Fibroblast of skin of right biceps (primary cell): ENCODE data around the gene SLC25A51.

ENCODE experiments used
- DNase-seq: peaks from one replicate; pipeline ENCODE4 v3.0.0-alpha.2; 2013

SLC25A51 gene

DNA sequence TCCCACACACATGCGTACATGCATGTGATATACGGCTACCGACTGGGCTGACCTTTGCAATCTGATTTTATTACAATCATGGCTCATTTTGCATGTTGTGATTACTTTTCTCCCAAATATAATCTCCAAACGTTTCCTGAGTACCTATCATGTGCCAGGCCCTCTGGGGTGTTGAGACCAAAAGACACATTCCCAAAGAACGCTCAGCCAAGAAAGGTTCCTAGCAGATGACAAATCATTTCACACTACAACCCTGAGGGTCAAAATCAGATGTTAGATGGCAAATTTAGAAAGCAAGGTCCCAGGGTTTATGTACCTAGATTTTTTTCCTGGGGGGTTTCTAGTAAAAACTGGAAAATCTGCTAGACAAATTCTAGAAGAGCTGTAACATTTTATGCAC, 32.4 kb upstream of the SLC25A51 start:
- no peak for DNase-seq

DNA sequence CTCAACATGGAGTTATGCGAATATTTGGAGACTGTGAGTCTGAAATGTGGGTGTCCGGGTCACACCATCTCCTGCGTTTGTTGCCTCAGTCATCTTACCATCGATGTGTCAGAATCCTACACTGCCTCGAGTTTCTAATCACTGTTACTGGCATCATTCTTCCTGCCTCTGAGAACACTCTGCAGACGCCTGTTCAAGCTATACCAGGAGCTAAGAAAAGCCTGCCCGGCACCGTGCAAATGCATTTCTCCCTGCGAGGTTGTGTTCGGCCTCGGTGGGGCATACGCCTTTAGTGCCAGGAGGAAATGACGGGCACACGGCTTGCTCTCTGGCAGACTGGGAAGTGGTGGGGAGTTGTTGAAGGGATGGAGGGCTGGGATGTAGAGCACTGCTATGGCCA, 31.2 kb upstream of the SLC25A51 start:
- DNase-seq = peak; percentile 56

DNA sequence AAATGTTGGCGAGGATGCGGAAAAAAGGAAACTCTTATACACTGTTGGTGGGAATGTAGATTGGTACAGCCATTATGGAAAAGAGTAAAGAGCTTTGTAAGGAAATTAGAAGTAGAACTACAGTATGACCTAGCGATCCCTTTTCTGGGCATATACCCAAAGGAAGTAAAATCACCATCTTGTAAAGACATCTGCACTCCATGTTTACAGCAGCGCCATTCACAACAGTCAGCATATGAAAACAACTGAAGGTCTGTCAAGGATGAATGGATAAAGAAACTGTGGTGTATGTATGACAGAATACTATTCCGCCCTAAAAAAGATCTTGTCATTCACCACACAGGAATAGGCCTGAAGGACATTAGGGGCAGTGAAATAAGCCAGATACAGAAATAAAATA, 27.7 kb upstream of the SLC25A51 start:
- DNase-seq = no peak

DNA sequence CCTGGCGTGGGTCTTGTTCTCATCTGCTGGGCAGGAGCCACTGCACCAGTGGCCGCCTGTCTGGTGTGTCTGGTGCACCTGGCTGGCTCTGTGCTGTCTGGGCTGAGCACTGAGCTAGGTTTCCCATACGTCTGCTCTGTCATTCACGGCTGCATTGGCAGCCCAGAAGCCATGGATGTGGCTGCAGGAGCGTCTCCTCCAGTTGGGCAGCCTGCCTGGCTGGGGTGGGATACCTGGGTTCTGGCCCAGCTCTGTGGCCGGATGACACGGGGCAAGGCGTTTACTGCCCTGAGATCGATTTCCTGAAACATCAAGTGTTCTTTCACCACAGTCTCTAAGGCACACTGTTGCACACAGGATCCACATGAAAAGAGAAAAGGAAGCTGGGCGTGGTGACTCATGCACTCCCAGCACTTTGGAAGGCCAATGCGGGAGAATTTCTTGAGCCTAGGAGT, 25.5 kb upstream of the SLC25A51 start:
- peak; percentile 76 for DNase-seq

DNA sequence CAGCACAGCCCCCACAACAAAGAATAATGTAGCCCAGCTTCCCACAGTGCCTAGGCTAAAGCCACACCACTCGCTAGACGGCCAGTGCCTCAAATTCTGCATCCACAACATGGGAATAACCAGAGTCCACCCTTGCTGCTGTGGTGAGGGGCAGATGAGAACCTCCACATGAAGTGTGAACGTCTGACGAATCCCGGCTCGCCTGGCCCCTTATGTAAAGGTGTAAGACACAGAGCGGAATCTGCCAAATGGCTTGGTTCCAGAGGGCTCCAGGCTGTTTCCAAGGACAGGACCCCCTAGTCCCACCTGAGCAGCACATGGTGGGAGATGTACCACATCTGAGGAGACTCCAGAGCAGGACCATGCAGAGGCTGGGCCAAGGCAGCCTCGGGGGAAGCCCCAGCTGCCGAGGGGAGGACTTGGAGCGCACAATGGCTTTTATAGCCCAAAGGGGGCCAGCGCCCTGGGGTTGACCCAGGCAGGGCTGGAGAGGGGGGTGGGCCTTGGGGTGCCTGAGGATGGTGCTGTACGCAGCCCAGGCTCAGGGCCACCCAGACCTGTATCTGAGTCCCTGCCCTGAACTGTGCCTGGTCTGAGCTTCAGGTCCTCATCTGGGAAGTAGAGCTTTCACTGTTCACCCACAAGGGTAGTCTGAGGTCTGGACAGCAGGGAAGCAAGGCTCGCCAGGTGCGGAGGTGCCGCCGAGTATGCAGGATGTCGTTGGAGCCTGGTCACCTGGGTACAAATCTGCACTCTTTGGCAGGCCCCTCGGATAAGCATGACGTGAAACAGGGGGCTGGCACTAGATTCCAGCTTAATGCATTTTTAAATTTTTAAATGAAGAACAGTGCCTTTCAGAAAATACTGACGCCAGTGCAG, 24.9 kb upstream of the SLC25A51 start:
- DNase-seq = no peak

DNA sequence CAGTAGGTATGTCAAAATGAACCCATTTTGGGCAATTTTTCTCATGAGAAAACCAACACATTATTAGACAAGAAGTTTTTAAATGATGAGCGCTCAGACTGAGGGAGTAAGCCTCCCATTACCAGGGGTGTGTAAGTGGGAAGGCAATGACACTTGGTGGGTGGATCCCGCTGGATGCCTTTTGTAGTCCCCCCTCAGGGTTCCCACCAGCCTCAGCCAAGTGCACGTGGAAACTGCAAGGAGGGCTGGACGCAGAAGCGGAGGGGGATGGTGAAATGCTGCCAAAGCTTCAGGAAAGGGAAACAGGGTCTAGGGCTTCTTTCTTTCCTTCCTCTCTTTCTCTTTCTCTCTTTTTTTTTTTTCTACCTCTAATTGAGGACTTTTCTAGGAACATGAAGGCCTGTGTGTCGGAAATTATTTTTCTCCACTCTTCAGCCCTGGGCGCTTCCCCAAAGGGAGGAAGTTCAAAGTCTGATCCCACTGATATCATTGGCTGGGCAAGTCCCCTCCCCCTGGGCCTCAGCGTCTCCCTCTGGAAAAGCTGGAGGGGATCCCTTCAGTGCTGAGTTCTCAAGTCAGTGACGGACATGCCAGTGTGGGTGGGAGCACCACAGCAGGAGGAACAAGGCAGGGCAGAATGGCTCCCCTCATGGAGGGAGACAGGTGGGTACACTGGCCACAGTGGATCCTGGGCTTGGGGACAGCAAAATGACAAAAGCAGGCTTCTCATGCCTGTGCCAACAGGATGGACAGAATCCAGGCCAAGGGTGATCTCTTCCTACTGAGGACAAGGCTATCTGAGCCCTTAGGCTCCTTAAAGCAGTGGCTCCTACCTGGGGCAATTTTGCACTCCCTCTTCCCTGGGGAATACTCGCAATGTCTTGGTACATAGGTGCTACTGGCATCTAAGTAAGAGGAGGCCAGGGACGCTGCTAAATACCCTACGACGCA, 23.9 kb upstream of the SLC25A51 start:
- DNase-seq = no peak

DNA sequence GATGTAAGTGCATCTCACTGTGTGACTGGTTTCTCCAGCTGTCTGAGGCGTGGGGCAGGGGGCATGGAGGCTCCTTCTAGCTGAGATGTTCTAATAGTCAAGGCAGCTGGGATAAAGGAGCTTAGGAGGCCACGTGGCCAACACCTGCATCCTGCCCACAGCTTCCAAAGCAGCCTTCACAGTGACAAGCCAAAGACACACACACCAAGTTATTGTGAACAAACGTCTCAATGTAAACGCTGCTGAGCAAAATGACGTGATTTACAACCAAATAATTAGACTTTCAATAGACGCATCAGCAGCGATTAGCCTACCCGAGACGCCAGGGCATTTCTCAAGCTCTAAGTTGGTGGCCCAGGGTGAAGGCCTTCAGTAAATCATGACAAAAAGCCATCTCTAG, 23.2 kb upstream of the SLC25A51 start:
- no peak for DNase-seq

DNA sequence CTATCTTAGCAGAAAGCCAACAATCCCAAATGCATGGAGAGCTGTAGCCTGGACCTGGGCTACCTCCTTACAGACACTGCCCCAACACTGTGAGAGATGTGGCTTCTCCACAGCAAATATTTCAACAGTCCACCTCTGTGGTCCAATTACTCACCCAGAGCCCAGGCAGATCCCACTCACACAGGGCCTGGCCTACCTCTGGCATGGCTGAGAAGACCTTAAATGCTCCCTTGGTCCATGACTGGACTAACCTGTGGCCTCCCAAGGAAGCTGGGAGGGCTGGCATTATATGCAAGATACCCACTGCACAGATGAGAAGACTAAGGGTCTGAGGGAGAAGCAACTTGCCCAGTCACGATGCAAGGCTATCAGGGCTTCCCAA, 22.8 kb upstream of the SLC25A51 start:
- no peak for DNase-seq

DNA sequence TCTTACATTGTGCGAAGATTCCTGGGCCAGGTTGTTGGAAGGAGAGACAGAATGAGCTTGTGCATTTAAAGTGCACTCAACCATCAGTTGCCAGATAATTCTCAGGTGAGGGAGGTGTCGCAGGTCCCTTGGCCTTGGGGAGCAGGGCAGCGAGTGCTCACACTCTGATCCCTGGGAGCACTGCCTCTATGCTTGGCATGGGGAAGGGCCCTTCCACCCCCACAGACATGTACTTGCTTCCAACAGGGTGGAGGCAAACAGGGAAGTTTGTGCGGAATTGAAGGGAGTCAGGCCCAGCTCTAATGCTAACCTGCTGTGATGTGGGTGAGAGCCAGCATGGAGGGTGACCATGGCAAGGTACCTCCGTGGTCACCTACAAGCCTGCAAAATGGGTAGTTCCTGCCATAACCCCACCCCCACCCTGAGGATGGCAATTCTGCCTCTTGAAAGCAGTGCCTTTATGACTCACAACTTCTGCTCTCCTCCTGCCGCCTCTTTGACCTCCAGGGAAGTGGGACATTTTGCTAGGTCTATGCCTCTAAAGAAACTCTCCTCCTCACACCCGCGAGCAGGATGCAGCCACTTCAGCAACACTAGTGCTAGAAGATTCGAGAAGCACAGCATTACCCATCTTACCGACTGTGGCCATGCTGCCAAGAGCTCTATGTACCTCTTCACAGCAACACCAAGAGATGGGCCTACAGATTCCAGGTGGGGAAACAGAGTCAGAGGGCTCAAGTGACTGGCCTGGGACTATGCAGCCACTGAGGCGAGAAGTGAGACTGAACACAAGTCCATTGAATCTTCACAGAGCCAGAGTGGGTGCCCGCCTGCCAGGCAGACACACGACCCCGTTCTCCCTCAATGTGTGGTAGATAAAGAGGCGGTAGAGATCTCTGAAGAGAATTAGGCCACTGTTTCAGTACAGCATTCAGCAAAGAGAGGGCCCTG, 22.1 kb upstream of the SLC25A51 start:
- peak; percentile 38 for DNase-seq

DNA sequence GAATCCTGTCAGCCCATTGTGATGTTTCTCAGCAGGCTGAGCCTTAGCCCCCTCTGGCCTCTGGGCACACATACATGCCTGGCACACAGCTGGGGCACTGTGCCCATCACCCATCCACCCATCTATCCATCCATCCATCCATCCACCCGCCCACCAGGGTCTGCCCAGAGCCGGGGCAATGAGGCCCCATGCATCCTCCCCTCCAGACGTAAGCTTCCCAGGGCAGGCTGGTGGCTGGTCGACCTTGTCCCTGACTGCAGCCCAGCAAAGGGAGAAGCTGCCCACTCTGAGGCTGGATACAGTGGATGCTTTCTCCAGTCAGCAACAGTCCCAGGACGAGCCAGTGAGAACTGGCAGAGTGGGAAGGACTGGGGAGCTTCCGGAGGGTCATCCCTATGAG, 21.1 kb upstream of the SLC25A51 start:
- no peak for DNase-seq

DNA sequence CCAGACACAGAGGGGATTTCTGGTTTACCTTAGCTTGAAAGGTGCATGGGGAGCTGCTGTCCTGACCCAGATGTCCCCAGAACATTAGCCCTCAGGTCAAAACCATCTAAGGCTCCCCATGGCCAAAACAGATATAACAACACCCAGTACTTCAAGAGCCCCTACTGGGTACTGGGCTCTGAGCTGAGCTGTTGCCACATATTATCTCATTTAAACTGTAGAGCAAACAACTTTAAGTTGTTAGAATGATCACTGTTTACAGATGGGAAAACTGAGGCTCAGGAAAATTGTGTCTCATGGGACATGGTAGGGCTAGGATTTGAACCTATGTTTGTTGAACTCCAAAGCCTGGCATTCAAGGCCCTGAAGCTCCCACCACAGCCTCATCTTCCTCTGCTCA, 20.6 kb upstream of the SLC25A51 start:
- no peak for DNase-seq

DNA sequence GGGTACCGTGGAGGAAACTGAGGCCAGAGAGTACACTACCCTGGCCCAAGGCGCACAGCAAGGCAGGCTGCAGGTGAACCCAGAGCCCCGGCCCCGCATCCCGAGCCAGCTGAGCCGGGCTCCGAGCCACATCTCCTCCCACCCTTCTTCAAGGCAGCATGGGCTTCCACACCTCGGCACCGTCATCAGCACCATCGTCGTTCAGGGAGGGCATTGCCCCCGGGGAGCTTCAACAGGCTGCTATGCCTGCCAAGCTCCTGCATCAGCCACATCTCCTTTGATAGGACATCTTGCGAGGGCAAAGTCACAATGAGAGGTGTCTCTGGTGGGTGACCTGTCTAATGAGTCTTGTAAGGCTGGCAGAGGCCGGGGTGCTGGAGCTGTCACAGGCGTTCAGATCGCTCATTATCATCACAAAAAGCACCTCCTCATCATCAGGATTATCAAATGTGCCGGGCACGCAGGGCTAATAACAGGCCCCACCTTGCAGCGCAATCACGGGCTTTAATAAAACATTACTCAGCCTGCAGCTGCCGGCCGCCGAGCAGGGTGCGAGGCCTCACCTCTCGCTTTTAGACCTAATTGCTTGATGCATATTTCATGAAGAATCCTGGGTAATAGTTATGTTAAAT, 20.0 kb upstream of the SLC25A51 start:
- no peak for DNase-seq

DNA sequence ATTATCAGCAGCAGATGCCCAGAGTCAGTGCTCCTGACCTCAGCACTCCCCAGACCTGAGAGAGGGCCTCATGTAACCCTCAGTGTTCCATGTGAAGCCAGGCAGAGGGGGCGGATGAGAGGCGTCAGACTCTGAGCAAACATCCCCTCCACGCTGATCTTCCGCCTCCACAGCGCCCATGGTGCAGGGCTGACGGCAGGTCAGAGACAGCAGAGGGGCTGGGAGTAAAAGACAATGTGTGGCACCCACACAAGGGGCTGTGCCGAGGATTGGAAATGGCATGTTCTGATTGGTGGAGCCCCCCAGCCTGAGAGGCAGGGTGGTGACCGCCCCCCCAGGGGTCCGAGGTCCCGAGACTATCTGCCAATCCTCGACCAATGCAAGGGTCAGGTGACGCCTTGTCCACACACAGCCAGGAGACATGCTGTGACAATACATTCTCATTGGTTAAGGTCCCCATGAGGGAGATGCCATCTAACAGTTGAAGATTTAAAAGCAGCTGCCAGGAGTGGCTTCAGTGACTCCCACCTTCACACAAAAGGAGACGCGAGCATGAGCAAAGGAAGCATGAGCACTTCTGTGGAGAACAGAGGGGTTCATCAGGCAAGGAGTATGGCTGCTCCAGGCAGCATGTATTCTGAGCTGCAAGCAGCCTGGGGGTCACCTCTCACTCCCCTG, 19.3 kb upstream of the SLC25A51 start:
- DNase-seq = no peak

DNA sequence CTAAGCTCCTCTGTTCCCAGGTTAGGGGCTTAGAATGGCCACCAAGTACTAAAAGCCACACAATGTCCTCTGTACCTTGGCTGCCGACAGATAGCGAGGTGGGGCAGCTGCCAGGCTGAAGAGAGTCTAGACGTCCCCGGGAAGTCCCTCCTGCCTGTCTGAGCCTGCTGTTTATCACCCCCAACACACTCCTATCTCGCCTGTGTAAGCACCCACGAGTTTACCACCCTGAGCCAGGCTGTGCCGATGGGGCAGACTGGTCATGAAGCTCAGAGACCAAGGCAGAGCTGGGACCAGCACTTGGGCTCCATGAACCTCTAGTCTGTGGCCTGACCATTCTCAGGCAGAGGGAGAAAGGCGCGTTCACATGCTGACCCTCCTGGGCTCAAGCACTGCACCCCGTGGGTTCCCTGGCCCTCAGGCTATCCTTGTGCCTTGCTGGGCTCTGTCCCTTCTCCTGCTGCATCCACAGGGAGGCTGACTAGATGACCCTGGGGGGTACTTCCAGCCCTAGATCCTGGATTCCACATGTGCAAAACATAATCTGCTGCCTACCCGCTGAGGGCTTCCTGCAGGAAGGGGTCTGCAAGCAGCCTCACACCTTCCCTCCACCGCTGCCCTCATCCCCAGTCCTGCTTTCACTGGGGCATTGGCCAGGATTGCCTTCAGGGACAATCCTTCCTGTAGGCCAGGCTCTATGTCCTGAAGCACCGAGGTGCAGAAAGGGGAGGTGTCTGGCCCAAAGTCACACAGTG, 18.6 kb upstream of the SLC25A51 start:
- no peak for DNase-seq

DNA sequence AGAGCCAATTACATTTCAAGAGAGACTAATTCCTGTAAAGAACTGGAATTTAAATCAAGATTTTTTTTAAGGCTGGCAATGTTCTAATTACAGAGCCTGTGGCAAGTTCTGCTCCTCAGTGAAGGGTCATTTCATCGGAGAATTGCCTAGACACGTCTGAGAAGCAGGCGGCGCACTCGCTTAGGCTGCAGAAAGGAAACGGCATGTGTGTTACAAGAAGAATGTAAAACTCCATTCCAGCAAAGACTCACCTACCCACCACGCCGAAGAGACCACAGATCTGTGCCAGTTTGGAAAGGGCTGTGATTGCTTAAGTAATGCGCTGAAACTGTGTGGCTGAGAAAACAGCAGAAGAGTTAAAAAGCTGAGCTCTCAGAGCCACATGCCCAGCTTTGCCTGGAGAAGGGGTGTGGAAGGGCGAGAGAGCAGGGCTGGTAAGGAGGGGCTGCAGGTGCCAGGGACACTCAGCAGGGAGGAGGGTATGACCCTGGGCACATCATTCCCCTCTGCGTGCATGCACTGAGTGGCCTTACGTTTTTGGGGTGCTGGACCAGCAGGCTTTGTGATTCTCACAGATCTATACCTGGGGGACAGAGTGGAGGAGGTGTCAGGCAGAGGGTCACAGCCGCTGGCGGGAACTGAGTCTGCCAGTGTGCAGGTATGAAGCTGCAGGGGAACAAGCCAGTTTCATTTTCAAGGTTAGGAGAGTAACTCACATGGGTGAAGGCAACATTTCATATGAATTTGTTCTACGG, 17.8 kb upstream of the SLC25A51 start:
- DNase-seq = peak; percentile 67

DNA sequence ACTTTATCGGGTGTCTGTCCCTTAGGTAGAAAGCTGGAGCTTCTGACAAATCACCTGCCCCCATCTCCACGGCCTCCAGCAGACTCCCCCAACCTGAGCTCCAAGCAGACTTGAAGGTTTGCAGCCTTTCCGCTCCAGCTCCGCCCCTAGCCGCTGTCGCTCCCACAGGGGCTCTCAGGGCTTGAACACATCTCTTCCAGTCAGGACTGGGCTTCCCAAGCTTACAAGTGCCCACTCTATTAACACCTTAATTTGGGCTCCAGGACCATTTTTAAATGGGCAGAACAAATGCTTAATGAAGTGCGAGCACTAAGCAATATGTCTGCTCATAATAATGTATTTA, 17.2 kb upstream of the SLC25A51 start:
- no peak for DNase-seq

DNA sequence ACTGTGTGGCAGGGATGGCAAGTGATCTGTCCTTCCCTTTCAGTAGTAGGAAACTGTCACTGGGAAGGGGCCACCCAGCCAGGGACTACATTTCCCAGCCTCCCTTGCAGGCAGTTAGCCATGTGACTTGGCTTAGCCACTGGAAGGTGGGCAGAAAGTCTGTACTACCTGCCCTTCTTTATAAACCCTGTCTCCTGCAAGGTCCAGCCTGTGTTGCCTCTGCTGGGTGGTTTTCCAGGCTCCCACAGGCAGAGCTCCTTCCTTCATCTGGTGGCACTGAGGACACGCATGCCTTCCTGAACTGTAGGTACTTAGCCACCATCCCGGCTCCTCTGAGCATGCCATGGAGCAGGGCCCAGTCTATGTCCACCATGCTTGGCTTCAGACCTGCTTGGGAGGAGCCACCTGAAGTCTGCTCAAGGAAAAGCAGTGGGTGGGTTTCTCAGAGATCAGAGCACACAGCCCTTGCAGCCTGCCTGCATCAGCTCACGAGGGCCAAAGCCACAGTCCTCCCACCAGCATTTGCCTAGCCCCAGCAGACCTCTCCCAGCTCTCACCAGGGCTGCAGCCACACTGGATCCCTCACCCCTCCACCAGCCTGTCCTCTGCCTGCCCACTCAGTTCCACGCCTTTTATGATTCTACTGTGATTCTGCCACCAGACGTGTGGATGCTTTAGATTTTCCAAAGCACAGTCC, 16.7 kb upstream of the SLC25A51 start:
- no peak for DNase-seq

DNA sequence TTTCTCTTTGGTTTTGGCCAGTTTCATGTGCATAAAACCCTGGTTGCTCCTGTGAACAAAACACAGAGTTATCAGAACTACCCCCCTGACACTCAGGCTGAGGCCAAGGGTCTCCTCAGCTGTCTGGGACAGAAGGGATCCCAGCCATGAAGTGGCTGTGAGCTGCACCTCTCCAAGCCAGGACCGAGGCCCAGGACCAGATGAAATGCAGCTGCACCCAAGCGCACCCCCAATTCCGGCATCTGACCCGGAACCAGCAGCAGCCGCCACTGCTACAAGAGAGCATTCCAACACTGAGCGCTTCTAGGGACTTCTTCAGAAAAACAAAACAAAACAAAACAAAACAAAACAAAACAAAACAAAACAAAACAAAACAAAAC, 16.0 kb upstream of the SLC25A51 start:
- DNase-seq = no peak

DNA sequence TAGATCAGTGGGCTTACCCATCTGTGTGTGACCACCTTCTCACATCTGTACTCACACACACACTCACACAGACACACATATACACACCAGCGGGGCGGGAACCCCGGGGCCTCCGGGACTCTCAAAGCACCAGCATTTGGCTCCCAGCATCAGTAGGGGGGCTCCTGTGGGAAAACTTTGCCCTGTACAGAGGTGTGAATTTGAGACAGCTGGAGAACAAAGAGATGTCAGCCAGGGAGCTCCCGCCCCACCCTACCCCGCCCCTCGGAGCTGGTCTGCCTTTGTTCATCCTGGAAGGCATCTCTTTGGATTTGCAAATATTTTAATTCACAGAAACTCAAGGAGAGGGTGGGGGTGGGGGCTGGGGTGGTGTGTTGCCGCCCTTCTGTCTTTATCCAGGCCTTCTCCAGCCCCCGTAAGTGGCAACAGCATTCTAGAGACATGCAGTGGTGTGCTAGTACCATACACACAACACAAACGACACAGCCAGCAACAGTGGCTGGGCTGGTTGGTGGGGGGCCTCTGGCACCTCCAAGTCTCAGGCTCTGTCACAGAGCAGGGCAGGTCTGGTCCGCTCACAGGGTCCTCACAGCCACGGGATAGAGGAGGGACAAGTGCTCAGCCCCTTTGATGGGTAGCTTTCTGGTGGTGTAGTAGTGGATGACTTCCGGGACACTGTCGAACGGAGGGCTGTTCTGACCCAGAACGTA, 15.5 kb upstream of the SLC25A51 start:
- DNase-seq = no peak
